B cell (primary cell): ENCODE measurements around the gene MTHFS. TPM values are rescaled to one million over a fixed set of nuclear protein-coding genes. Genes with fewer than 3 reads are reported as not detected.

Source experiments
- ATAC-seq: fragments of 200-7000 bp; cut with Tn5 transposase; one replicate; pipeline ENCODE4 v1.10.0; 2021; ENCODE audit warnings: low read depth, mild to moderate bottlenecking, moderate number of reproducible peaks, moderate library complexity
- CTCF ChIA-PET: fragments of 350-600 bp; sonication (Branson Sonifier 250); formaldehyde crosslinking; loops from one replicate; lab custom pipeline; 2021; ENCODE audit warnings: antibody characterized with exemption, inconsistent platforms; lab: Charles Lee
- POLR2A ChIA-PET: fragments of 350-600 bp; sonication (Branson Sonifier 250); formaldehyde crosslinking; loops from one replicate; lab custom pipeline; 2021; ENCODE audit warnings: antibody characterized with exemption; lab: Charles Lee
- DNase-seq: peaks from one replicate; pipeline ENCODE4 v3.0.0; 2013
- H2AFZ ChIP-seq: 2 replicates; pipeline ENCODE4 v1.6.1; 2012; ENCODE audit warnings: mild to moderate bottlenecking, low read depth, low read length; ENCODE audit not compliant: insufficient read depth, poor library complexity, severe bottlenecking
- H3K27ac ChIP-seq, 2 donors: 1 replicate in 1 of 2; 2 replicates in 1 of 2; pipeline ENCODE4 v1.5.1; 2012 to 2013; ENCODE audit warnings: low read length in 2 of 2, mild to moderate bottlenecking in 2 of 2, moderate library complexity in 1 of 2
- H3K27me3 ChIP-seq, 4 experiments: fragments of 200-600 bp in 1 of 4; sonication (generic) in 1 of 4; replicated peaks in 1 of 4; 1 replicate in 2 of 4; 2 replicates in 2 of 4; pipeline versions ENCODE4 v1.6.1 to v1.7.0; 2013 to 2016; ENCODE audit warnings: low read length in 3 of 4, mild to moderate bottlenecking in 2 of 4, mixed read lengths in 1 of 4, moderate library complexity in 1 of 4; ENCODE audit not compliant: insufficient read depth in 4 of 4, control insufficient read depth in 3 of 4; ENCODE audit errors: control extremely low read depth in 1 of 4
- H3K36me3 ChIP-seq, 2 experiments: replicated peaks in 1 of 2; 1 replicate in 1 of 2; 2 replicates in 1 of 2; pipeline versions ENCODE4 v1.6.1 to v1.7.1; 2013; ENCODE audit warnings: low read length in 1 of 2; ENCODE audit not compliant: insufficient read depth in 2 of 2, control insufficient read depth in 1 of 2; ENCODE audit errors: control extremely low read depth in 1 of 2, extremely low read depth in 1 of 2
- H3K4me1 ChIP-seq, 2 donors: fragments of 200-600 bp in 1 of 2; sonication (generic) in 1 of 2; 1 replicate in 1 of 2; 2 replicates in 1 of 2; pipeline versions ENCODE4 v1.5.1 to v1.6.1; 2013 to 2017; ENCODE audit warnings: low read length in 2 of 2; ENCODE audit not compliant: control insufficient read depth in 2 of 2, insufficient read depth in 2 of 2
- H3K4me2 ChIP-seq: replicated peaks from 2 replicates; pipeline ENCODE3; 2012; ENCODE audit warnings: mild to moderate bottlenecking, low read depth, low read length; ENCODE audit not compliant: poor library complexity, severe bottlenecking
- H3K4me3 ChIP-seq, 5 experiments: fragments of 200-600 bp in 1 of 5; sonication (generic) in 1 of 5; 1 replicate in 3 of 5; 2 replicates in 2 of 5; pipeline versions ENCODE4 v1.5.1 to v1.7.0; 2011 to 2016; ENCODE audit warnings: low read length in 4 of 5, mild to moderate bottlenecking in 4 of 5, low read depth in 2 of 5, control low read depth in 1 of 5, moderate library complexity in 1 of 5; ENCODE audit not compliant: insufficient read depth in 1 of 5; ENCODE audit errors: control extremely low read depth in 1 of 5, extremely low read depth in 1 of 5
- H3K79me2 ChIP-seq: fragments of 200-600 bp; sonication (generic); one replicate; pipeline ENCODE4 v1.6.0; 2016; ENCODE audit warnings: low read length; ENCODE audit not compliant: control insufficient read depth, insufficient read depth
- H3K9ac ChIP-seq: fragments of 200-600 bp; sonication (generic); 2 replicates; pipeline ENCODE4 v1.6.1; 2017; ENCODE audit warnings: mild to moderate bottlenecking, low read length, moderate library complexity
- H3K9me3 ChIP-seq, 3 donors: one replicate each; pipeline versions ENCODE4 v1.6.1 to v1.7.1; 2013; ENCODE audit warnings: low read length in 2 of 3; ENCODE audit not compliant: control insufficient read depth in 2 of 3, insufficient read depth in 1 of 3; ENCODE audit errors: control extremely low read depth in 1 of 3
- H4K20me1 ChIP-seq: 2 replicates; pipeline ENCODE4 v1.6.0; 2012; ENCODE audit warnings: mild to moderate bottlenecking, low read length; ENCODE audit not compliant: insufficient read depth, control insufficient read depth, poor library complexity, severe bottlenecking
- H3K27ac Mint-ChIP-seq: one replicate; pipeline ENCODE4 v1.8.0; 2021; ENCODE audit warnings: mixed read lengths
- H3K27me3 Mint-ChIP-seq: one replicate; pipeline ENCODE4 v1.8.0; 2021; ENCODE audit warnings: mixed read lengths
- H3K4me1 Mint-ChIP-seq: one replicate; pipeline ENCODE4 v1.8.0; 2021; ENCODE audit warnings: mixed read lengths
- H3K4me3 Mint-ChIP-seq: one replicate; pipeline ENCODE4 v1.8.0; 2021; ENCODE audit warnings: mixed read lengths
- H3K9me3 Mint-ChIP-seq: one replicate; pipeline ENCODE4 v1.8.0; 2022; ENCODE audit warnings: mixed read lengths; ENCODE audit not compliant: insufficient read depth
- CTCF ChIP-seq: fragments of 200-600 bp; IDR thresholded peaks from one replicate; pipeline ENCODE4 v1.8.0; 2022; ENCODE audit warnings: antibody characterized with exemption, mild to moderate bottlenecking
- EZH2 ChIP-seq: IDR thresholded peaks from 2 replicates; pipeline ENCODE4 v1.6.1; 2012; ENCODE audit warnings: borderline replicate concordance, low read depth, mild to moderate bottlenecking, moderate library complexity, low read length; ENCODE audit not compliant: insufficient read depth, poor library complexity, severe bottlenecking
- WGBS: methylation state at CpG from one replicate; pipeline ENCODE4 v1.1.5; 2013; ENCODE audit warnings: missing lambda C conversion rate; ENCODE audit not compliant: insufficient coverage; 5-methylcytosine and 5-hydroxymethylcytosine counted together
- intact Hi-C: fragments of 100-400 bp; cut with micrococcal nuclease; formaldehyde crosslinking; loops from one replicate; pipeline ENCODE4 v1.10.0; 2022
- polyA plus RNA-seq: library from polyadenylated mRNA; depleted of rRNA; stranded (reverse); fragments of >200 nt; gene quantifications from 2 replicates; pipeline ENCODE4 v1.2.3, GENCODE V29; 2012
- total RNA-seq, 2 donors: library from RNA; stranded (reverse); fragments of 120-200 nt in 1 of 2; gene quantifications; 1 replicate in 1 of 2; 2 replicates in 1 of 2; pipeline versions ENCODE4 v1.2.3 to v1.2.4, GENCODE V29; 2013 to 2022

MTHFS gene
- total and polyA plus RNA-seq, 2 donors (not counting 1 experiment from before 2014, with no cell fraction given): 20.1 to 20.9 TPM

GRCh38 chr15:79811406-79812405, 85.1 kb downstream of the MTHFS start:
- no peak overlapping the region for H3K4me2 ChIP-seq
- H3K4me1 ChIP-seq: no peaks in the 10 kb centered on the region
- H3K4me1 Mint-ChIP-seq: no peaks in the 10 kb centered on the region
- no peaks in the 10 kb centered on the region for H3K36me3 ChIP-seq
- H3K27me3 ChIP-seq: no peaks in the 10 kb centered on the region
- H4K20me1 ChIP-seq: no peaks in the 10 kb centered on the region
- H3K79me2 ChIP-seq: no peaks in the 10 kb centered on the region
- H2AFZ ChIP-seq: no peak overlapping the region
- 88% methylated on average over 8 of the region's 15 CpGs for WGBS
- H3K9me3 Mint-ChIP-seq: no peaks in the 10 kb centered on the region
- no peak overlapping the region for H3K9ac ChIP-seq
- DNase-seq (no peak), ATAC-seq (no peak)
- no peak overlapping the region for H3K27ac Mint-ChIP-seq
- no peak overlapping the region for H3K27ac ChIP-seq
- H3K9me3 ChIP-seq: no peaks in the 10 kb centered on the region
- intact Hi-C loops: no loop called here
- ChIA-PET POLR2A (no interaction called here), CTCF (no interaction called here)
- no peaks in the 10 kb centered on the region for H3K27me3 Mint-ChIP-seq
- no peak overlapping the region for H3K4me3 ChIP-seq
- no peak overlapping the region for H3K4me3 Mint-ChIP-seq
- TF ChIP-seq CTCF (no peak), EZH2 (no peak)

- no peak overlapping the region for H3K4me2 ChIP-seq
- TF ChIP-seq EZH2 (no peak), CTCF (no peak)
- POLR2A ChIA-PET: no interaction called here
- Mint-ChIP-seq H3K4me3 (no peak overlapping the region), H3K9me3 (no peaks in the 10 kb centered on the region), H3K27ac (no peak overlapping the region), H3K27me3 (peaks cover 4% of the 10 kb centered on the region), H3K4me1 (no peaks in the 10 kb centered on the region)
- WGBS: no CpG with 5 or more reads among the region's 2 CpGs
- H3K9me3 ChIP-seq: no peaks in the 10 kb centered on the region
- CTCF ChIA-PET: no interaction called here
- H3K36me3 ChIP-seq: no peaks in the 10 kb centered on the region
- DNase-seq (no peak), ATAC-seq (no peak)
- H3K27ac ChIP-seq: no peak overlapping the region
- H3K9ac ChIP-seq: no peak overlapping the region
- H3K27me3 ChIP-seq: no peaks in the 10 kb centered on the region
- H3K4me3 ChIP-seq: no peak overlapping the region
- H2AFZ ChIP-seq: no peak overlapping the region
- H3K4me1 ChIP-seq: no peaks in the 10 kb centered on the region
- no peaks in the 10 kb centered on the region for H4K20me1 ChIP-seq
- intact Hi-C loops: no loop called here
- H3K79me2 ChIP-seq: no peaks in the 10 kb centered on the region
Measured at GRCh38 chr15:79804838-79805237, 92.0 kb downstream of the MTHFS start.
